ENCODE data around the gene WDR88.
A peak's percentile ranks its signal among the peaks of the same experiment; 100 is the strongest.
"Not testable (repeated sequence)": the region's sequence is repeated elsewhere in the genome, so short reads cannot be mapped to it uniquely, and the experiment has no call there.

The WDR88 gene

GRCh38 chr19:33125929-33126388 lies 6.0 kb upstream of the WDR88 start:
- in situ Hi-C loops (cut with HindIII; ENCODE audit: low sequenced_read_pairs) = no loop called here
- H3K4me3 ChIP-seq (ENCODE audit: low read depth, low read length) = no peak overlapping the region
- DNase-seq (ENCODE audit: low read depth, low spot score) = peak; percentile 69
- TF ChIP-seq, protein P1, sequence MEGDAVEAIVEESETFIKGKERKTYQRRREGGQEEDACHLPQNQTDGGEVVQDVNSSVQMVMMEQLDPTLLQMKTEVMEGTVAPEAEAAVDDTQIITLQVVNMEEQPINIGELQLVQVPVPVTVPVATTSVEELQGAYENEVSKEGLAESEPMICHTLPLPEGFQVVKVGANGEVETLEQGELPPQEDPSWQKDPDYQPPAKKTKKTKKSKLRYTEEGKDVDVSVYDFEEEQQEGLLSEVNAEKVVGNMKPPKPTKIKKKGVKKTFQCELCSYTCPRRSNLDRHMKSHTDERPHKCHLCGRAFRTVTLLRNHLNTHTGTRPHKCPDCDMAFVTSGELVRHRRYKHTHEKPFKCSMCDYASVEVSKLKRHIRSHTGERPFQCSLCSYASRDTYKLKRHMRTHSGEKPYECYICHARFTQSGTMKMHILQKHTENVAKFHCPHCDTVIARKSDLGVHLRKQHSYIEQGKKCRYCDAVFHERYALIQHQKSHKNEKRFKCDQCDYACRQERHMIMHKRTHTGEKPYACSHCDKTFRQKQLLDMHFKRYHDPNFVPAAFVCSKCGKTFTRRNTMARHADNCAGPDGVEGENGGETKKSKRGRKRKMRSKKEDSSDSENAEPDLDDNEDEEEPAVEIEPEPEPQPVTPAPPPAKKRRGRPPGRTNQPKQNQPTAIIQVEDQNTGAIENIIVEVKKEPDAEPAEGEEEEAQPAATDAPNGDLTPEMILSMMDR (IDR thresholded peaks at IDR 0.05; ENCODE audit: low read depth, low read length) = peak; percentile 84

- in situ Hi-C loops (cut with HindIII; ENCODE audit: low sequenced_read_pairs) = not testable (repeated sequence)
Observed at GRCh38 chr19:33126712-33127111, 5.2 kb upstream of the WDR88 start.

DNA sequence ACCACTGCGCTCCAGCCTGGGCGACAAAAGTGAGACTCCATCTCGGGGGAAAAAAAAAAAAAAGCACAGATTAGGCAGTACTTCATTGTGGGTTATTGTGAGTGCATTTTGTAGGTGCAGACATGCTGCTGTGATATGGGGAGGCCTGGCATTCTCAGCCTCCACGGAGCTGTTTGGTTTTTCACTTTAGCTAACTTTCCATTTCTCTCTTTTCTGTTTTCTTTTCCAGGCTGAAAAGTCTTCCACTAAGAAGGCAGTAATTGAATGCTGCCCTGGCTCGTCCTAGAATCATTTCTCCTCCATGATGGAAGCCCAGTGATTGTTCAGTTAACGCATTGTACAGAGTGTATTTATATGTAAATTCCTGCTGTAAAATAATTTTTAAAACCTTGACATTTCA lies 2.0 kb upstream of the WDR88 start:
- in situ Hi-C loops (cut with HindIII; ENCODE audit: low sequenced_read_pairs) = no loop called here
- no peak overlapping the region for H3K4me3 ChIP-seq (ENCODE audit: low read depth, low read length)
- no peak for DNase-seq (ENCODE audit: low read depth, low spot score)
- TF ChIP-seq, protein P1 (IDR thresholded peaks at IDR 0.05; ENCODE audit: low read depth, low read length) = no peak

More at GRCh38 chr19:33126712-33127111, 5.2 kb upstream of the WDR88 start:
- not testable (repeated sequence) for DNase-seq (ENCODE audit: low read depth, low spot score); H3K4me3 ChIP-seq (ENCODE audit: low read depth, low read length)

GRCh38 chr19:33130433-33130832 lies 1.5 kb upstream of the WDR88 start:
- DNase-seq (ENCODE audit: low read depth, low spot score) = no peak
- in situ Hi-C loops (cut with HindIII; ENCODE audit: low sequenced_read_pairs) = no loop called here
- TF ChIP-seq, protein P1 (IDR thresholded peaks at IDR 0.05; ENCODE audit: low read depth, low read length) = no peak
- no peak overlapping the region for H3K4me3 ChIP-seq (ENCODE audit: low read depth, low read length)

DNA sequence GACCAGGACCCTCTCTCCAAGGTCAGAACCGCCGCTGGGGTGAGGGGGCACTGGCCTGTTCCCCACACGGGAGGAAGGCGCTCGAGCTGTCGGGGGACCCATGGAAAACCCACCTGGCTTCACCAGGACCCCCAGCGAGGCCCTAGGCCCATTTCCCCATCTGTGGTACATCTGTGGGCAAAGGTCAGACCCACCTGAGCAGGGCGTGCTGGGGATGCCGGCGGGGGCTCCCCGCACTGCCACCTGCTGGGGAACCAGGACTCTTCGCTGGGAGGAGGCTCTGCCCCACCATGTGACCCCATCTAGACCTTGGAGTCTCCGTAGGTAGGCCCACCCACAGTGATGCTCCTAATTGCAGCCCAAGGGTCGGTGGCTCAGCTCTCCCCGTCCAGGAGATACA lies 511 bp downstream of the WDR88 start:
- TF ChIP-seq, protein P1 (IDR thresholded peaks at IDR 0.05; ENCODE audit: low read depth, low read length) = peak; percentile 45
- in situ Hi-C loops (cut with HindIII; ENCODE audit: low sequenced_read_pairs) = no loop called here
- DNase-seq (ENCODE audit: low read depth, low spot score) = no peak

GRCh38 chr19:33133438-33134031 lies 1.6 kb downstream of the WDR88 start:
- DNase-seq (ENCODE audit: low read depth, low spot score) = peak; percentile 1
- TF ChIP-seq, protein P1 (IDR thresholded peaks at IDR 0.05; ENCODE audit: low read depth, low read length) = no peak
- H3K4me3 ChIP-seq (ENCODE audit: low read depth, low read length) = no peak overlapping the region
- in situ Hi-C loops (cut with HindIII; ENCODE audit: low sequenced_read_pairs) = no loop called here

More for the DNA sequence above, 511 bp downstream of the WDR88 start:
- no peak overlapping the region for H3K4me3 ChIP-seq (ENCODE audit: low read depth, low read length)

- H3K4me3 ChIP-seq (ENCODE audit: low read depth, low read length) = no peak overlapping the region
- TF ChIP-seq, protein P1 (IDR thresholded peaks at IDR 0.05; ENCODE audit: low read depth, low read length) = no peak
- in situ Hi-C loops (cut with HindIII; ENCODE audit: low sequenced_read_pairs) = no loop called here
- DNase-seq (ENCODE audit: low read depth, low spot score) = no peak
Observed at GRCh38 chr19:33134571-33135041, 2.7 kb downstream of the WDR88 start.
